Mammary epithelial cell (primary cell): ENCODE data around the gene MAFF.

Source experiments
- EZH2 ChIP-seq: IDR thresholded peaks from 2 replicates; pipeline ENCODE4 v1.6.1; 2012; ENCODE audit warnings: low read length, inconsistent platforms, borderline replicate concordance
- TF ChIP-seq, protein P1 (sequence below), 2 donors: IDR thresholded peaks in 1 of 2; conservative IDR thresholded peaks in 1 of 2; 2 replicates each; pipeline ENCODE4 v1.5.1; 2011 to 2012; ENCODE audit warnings: inconsistent platforms in 2 of 2, low read length in 2 of 2, mild to moderate bottlenecking in 2 of 2, control low read depth in 1 of 2, low read depth in 1 of 2; ENCODE audit not compliant: insufficient read depth in 1 of 2; ENCODE audit errors: extremely low read depth in 1 of 2

DNA sequence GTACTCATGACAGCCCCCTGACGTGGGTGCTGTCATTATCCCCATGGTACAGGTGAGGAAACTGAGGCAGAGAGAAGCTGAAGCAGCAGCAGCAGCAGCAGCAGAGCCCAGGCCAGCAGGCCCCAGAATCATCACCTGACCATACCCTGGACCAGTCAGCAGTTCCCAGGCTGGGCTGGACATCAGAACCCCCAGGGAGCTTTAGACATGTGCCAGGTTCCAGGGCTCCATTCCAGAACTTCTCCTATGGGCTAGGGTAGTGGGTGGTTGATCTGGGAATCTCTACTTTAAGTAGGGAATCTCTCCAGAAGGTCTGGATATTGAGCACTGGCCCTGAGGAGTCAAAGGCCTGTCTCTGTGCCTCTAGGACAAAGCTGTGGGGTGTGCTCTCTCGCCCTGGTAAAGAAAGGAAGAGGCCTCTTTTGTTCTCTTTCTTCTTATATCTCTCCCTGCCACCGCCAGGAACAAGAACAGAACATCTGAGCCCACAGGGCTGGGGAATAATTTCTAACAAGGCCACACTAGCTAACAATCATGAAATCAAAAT is 26.6 kb downstream of the MAFF start:
- TF ChIP-seq, protein P1, sequence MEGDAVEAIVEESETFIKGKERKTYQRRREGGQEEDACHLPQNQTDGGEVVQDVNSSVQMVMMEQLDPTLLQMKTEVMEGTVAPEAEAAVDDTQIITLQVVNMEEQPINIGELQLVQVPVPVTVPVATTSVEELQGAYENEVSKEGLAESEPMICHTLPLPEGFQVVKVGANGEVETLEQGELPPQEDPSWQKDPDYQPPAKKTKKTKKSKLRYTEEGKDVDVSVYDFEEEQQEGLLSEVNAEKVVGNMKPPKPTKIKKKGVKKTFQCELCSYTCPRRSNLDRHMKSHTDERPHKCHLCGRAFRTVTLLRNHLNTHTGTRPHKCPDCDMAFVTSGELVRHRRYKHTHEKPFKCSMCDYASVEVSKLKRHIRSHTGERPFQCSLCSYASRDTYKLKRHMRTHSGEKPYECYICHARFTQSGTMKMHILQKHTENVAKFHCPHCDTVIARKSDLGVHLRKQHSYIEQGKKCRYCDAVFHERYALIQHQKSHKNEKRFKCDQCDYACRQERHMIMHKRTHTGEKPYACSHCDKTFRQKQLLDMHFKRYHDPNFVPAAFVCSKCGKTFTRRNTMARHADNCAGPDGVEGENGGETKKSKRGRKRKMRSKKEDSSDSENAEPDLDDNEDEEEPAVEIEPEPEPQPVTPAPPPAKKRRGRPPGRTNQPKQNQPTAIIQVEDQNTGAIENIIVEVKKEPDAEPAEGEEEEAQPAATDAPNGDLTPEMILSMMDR (conservative IDR thresholded peaks at IDR 0.05 in 1 of 2, IDR thresholded peaks at IDR 0.05 in 1 of 2; ENCODE audit: extremely low read depth in 1 of 2, insufficient read depth in 1 of 2, low read depth in 1 of 2, low read length in 2 of 2), result no peak
- no peak for TF ChIP-seq EZH2
